ENCODE results near the gene FOXD3.
"Not testable (repeated sequence)": the region's sequence is repeated elsewhere in the genome, so short reads cannot be mapped to it uniquely, and the experiment has no call there.

Gene FOXD3

GRCh38 chr1:63342402-63342801 lies 20.0 kb downstream of the FOXD3 start:
- no peak for DNase-seq (ENCODE audit: low read depth, low spot score)
- H3K4me3 ChIP-seq (ENCODE audit: low read length): no peak overlapping the region

GRCh38 chr1:63343922-63344321 lies 21.6 kb downstream of the FOXD3 start:
- H3K4me3 ChIP-seq (ENCODE audit: low read length): no peak overlapping the region
- no peak for DNase-seq (ENCODE audit: low read depth, low spot score)

DNA sequence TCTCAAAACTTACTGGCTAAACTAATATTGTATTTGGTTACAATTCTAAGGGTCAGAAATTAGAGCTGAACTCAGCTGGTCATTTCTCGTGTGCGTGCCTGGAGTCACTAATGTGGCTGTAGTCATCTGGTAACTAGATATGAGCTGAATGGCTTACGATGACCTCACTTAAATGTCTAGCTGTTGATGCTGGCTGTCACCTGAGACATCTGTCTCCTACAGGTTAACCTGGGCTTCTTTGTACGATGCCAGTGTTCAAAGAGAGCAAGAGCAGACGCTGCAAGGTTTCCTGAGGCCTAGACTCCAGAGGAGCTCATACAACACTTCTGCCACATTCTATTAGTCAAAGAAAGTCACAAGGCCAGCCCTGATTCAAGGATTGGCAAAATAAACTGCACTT lies 28.0 kb downstream of the FOXD3 start:
- H3K4me3 ChIP-seq (ENCODE audit: low read length): no peak overlapping the region
- DNase-seq (ENCODE audit: low read depth, low spot score): no peak

DNA sequence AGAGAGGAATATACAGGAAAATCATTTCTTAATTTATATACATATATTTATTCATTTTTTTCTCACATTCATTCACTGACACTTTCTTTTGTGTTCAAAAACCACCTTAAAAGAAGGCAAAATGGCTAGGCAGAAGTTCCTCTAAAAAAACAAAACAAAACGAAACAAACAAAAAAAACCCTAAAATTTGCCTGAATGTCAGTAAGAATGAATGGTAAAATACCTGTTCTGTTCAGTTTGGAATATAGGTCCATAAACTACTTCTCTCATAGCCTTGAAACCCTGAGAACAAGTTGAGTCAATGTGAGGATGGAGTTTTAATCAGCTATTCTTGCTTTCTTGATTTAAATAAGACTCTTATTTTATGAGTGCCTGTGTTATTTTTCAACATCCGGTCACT lies 30.4 kb downstream of the FOXD3 start:
- DNase-seq (ENCODE audit: low read depth, low spot score): no peak
- H3K4me3 ChIP-seq (ENCODE audit: low read length): no peak overlapping the region

DNA sequence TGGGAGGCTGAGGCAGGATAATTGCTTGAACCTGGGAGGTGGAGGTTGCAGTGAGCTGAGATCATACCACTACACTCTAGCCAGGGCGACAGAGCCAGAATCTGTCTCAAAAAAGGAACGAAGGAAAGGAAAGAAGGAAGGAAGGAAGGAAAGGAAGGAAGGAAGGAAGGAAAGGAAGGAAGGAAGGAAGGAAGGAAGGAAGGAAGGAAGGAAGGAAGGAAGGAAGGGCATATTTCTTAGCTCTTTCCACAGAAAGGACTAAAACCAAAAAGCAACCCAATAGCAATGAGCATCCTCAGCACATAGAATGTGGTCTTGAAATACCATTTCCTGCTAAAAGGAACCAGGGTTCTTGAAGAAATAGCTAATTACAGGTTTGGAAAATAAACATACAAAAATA lies 33.9 kb downstream of the FOXD3 start:
- H3K4me3 ChIP-seq (ENCODE audit: low read length); DNase-seq (ENCODE audit: low read depth, low spot score): not testable (repeated sequence)

GRCh38 chr1:63359561-63359960 lies 37.2 kb downstream of the FOXD3 start:
- H3K4me3 ChIP-seq (ENCODE audit: low read length): no peak overlapping the region
- no peak for DNase-seq (ENCODE audit: low read depth, low spot score)

DNA sequence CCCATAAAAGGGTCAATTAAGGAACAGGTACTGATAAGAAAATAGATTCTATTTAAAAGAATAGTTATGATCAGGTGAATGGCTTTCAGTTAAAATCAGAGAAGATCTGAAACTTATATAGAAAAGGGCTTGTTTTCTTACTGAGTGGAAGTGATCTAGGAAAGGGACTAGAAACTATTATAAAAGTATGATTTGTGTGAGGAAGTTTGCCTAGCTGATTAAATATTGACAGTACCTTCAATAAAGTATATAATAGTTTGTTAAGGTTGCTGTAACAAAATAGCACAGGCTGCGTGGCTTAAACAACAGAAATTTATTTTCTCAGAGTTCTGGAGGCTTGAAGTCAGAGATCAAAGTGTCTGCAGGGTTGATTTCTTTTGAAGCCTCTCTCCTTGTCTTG lies 39.7 kb downstream of the FOXD3 start:
- no peak for DNase-seq (ENCODE audit: low read depth, low spot score)
- no peak overlapping the region for H3K4me3 ChIP-seq (ENCODE audit: low read length)

DNA sequence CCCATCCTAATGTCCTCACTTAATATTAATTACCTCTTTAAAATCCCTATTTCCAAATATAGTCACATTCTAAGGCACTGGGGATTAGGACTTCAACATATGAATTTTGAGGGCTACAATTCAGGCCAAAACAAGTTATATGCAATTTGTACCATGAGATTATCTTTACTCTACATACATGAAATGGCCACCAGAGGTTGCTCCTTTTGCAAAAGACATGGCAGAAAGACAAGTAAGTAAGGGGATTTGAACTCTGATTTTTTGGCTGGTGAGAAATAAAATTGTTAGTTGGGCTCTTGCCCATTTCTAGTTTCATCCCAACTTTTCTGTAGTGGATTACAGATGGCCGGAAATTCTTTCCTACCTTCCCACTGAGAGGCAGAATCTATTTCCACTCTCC lies 40.2 kb downstream of the FOXD3 start:
- DNase-seq (ENCODE audit: low read depth, low spot score): no peak
- H3K4me3 ChIP-seq (ENCODE audit: low read length): no peak overlapping the region

DNA sequence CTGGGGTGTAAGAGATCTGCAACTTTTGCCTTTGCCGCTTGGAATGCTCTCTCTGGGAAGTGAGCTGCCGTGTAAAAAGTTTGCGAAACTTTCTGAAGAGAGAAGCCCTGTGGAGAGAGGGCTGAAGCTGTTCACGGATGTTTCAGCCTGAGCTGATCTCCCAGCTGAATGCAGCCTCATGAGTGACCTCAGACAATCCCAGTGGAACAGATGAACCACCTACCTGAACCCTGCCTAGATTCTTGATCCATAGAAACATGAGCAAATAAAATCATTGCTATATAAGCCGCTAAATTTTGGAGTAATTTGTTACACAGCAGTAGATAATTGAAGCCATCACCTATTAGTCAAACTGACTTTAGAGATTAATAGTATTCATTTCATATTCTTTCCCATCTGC lies 40.6 kb downstream of the FOXD3 start:
- no peak for DNase-seq (ENCODE audit: low read depth, low spot score)
- no peak overlapping the region for H3K4me3 ChIP-seq (ENCODE audit: low read length)

DNA sequence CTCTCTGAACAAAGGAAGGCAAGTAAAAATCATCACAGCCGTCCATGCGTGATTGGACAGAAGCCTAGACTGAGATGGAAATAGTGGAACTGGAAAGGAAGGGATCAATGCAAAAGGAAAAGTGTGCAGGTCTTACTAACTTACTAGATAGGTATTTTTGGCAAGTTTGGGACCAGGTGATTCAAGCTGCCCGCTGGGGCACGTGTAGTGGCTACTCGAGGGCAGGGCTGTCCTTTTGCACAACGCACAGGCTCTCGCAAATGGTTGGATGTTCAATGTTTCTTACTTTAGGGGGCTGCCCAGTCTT lies 44.5 kb downstream of the FOXD3 start:
- H3K4me3 ChIP-seq (ENCODE audit: low read length): peak overlapping the region; percentile 95
- no peak for DNase-seq (ENCODE audit: low read depth, low spot score)

DNA sequence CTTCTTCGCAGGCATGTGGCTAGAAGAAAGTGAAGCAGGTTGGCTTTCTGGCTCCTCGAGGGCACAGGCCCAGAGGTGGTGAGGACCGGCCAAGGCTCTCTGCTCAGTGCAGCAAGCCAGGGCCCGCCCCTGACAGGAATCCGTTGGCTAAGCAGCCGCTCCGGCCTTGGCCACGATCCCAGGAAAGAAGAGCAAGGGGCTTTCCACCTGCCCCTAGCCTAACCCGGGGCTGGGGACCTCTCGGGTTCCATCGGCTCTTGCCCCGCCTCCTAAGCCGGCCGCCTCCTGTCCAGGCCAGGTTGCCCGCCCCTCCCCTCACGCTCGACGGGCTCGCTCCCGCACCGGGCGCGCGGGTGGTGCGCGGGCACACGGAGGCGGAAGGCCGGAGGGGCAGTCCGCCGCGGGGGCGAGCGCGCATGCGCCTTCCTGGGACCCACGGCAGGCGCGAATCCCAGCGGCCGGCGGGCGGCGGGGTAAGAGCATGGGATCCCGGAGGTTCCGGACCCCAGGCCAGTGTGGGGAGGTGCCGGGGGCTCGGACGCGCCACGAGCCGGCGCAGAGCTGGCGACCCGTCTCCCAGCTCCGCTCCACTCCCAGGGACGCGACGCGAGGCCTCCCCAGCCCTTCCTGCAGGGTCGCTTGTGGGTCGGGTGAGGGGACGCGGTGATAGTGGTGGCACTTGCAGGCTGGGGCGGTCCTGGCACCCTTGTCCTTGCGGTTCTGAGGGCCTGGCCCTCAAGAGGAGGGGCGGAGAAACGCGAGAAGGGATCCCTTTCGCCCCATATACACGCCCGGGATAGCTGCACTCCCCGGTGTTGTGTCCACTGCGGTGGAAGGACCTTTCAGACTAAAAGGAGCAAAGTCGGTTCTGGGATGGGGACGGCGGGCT lies 45.1 kb downstream of the FOXD3 start, which contains the start of gene ALG6:
Gene ALG6, plus strand, starts transcription at position 413 of the 889 bp plus-strand sequence. CDS start 3,351 bp downstream, outside the sequence.
- H3K4me3 ChIP-seq (ENCODE audit: low read length): peak within 1 kb of the TSS; percentile 95
- DNase-seq (ENCODE audit: low read depth, low spot score): peak; percentile 75

GRCh38 chr1:63368131-63368530 lies 45.8 kb downstream of the FOXD3 start:
- peak; percentile 10 for DNase-seq (ENCODE audit: low read depth, low spot score)
- peak overlapping the region; percentile 95 for H3K4me3 ChIP-seq (ENCODE audit: low read length)
